Measurements from ENCODE around the gene QRFP.

QRFP gene

DNA sequence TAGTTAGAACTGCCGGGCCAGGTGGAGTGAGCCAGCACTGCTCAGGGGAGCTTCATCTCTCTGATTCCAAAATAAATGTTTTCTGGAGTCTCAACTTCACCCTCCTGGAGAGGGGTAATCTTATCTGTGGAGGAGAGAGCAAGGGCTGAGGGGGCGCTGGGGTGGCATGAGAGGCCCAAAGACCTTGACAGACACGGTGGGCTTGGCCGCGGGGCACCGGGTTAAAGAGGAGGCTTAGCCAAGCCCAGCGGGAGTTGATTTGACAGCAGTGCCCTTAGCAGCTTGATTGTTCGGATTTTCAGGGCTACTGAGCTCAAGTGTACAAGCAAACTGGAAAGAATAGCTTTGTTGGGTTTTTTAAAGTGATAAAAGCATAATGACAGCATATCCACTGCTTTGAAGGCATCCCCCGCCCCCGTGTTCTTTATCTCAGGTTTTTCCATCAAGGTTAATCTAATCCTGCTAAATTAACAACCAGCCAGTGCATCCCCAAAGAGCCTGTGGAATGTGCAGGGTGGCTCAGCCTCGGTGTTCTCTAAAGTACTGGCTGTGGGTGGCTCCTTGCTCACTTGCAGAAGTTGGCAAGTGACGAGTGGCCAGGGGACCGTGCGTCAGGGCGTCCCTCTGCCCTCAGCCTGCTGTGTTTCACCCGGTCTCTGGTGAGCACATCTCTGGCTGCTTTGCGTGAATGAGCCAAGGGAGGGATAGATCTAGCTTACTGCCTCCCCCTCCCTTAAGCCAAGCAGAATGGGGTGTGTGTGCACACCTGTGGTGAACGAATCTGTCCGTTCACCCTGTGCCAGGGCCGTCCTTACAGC, 5.5 kb downstream of the QRFP start:
- no peak for DNase-seq (ENCODE audit: low read depth, low spot score)

DNA sequence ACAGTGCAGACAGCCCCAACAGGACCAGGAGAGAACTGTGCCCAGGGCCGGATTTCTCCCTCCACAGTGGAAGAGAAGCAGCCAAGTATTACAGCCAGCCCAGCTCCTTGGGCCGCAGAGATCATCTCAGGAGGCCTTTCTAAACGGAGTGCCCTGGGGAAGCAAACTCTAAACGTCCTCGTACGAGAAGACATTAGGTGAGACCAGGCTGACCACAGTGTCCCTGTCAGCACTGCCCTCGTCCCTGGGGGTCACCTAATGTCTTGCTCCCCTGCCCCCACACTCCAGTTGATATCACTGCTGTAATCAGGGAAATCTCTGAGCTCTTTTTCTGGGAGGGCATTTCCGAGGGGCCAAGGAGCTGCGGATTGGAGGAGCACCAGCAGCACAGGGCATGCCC, 6.5 kb downstream of the QRFP start:
- no peak for DNase-seq (ENCODE audit: low read depth, low spot score)

DNA sequence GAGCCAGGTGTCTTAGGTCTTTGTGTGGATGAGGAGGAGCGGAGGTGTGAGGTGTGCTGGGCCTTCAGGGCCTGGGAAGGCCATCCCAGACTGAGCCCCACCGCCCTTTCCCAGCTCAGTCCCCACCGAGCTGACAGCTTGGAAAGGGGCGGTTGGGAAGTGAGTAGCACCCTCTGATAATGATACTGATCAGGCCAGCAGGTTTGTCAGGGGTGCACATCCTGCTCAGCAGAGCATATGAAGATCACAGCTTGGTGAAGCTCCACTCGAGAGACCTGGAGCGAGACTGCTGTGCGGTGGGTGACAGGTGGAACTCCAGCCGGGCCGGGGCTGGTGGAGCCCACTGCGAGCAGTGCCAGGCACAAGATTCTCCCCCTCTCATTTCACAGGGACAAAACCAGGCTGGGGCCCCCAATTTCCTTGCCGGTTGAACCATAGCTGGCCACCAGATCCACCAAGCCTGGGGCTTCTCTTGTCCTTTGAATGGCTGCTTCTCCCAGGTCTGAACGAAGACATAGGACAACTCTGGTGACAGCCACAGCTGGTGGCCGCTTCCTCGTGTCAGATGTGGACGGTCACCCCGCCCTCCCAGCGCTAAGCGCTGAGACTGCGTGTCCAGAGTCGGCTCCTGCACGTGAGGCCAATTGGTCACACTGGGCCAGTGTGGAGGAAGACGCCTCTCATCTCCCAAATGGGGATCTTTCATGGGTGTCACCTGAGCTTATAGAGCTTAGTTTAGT, 8.3 kb downstream of the QRFP start:
- DNase-seq (ENCODE audit: low read depth, low spot score), result no peak

DNA sequence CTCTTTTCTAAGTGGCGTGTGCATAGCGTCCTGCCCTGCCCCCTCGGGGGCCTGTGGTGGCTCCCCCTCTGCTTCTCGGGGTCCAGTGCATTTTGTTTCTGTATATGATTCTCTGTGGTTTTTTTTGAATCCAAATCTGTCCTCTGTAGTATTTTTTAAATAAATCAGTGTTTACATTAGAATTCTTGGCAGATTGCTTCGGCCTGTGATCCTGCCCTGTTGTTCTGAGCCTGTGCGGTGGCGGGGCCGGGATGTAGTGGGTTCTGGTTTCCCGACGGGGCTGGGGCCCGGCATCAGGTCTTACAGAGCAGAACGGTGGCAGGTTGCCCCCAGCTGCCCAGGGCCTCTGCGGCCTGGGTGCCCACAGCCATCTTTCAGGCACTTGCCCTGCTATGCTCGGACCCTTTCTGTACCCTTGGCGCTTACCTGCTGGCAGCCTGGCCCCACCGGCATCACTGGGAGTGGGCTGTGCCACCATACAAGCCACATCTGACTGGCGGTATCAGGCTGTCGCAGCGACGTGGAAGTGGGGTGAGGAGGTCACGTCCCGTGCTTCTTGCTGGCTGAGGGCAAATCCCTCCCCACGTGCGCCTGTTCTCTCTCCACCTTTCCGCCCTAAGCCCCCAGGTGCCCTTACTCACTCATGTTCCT, 9.0 kb downstream of the QRFP start:
- DNase-seq (ENCODE audit: low read depth, low spot score), result no peak

DNA sequence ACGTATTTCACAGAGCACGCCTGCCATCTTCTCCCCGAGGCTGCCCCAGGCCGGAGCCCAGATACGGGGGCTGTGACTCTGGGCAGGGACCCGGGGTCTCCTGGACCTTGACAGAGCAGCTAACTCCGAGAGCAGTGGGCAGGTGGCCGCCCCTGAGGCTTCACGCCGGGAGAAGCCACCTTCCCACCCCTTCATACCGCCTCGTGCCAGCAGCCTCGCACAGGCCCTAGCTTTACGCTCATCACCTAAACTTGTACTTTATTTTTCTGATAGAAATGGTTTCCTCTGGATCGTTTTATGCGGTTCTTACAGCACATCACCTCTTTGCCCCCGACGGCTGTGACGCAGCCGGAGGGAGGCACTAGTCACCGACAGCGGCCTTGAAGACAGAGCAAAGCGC, 9.6 kb downstream of the QRFP start:
- DNase-seq (ENCODE audit: low read depth, low spot score), result no peak

DNA sequence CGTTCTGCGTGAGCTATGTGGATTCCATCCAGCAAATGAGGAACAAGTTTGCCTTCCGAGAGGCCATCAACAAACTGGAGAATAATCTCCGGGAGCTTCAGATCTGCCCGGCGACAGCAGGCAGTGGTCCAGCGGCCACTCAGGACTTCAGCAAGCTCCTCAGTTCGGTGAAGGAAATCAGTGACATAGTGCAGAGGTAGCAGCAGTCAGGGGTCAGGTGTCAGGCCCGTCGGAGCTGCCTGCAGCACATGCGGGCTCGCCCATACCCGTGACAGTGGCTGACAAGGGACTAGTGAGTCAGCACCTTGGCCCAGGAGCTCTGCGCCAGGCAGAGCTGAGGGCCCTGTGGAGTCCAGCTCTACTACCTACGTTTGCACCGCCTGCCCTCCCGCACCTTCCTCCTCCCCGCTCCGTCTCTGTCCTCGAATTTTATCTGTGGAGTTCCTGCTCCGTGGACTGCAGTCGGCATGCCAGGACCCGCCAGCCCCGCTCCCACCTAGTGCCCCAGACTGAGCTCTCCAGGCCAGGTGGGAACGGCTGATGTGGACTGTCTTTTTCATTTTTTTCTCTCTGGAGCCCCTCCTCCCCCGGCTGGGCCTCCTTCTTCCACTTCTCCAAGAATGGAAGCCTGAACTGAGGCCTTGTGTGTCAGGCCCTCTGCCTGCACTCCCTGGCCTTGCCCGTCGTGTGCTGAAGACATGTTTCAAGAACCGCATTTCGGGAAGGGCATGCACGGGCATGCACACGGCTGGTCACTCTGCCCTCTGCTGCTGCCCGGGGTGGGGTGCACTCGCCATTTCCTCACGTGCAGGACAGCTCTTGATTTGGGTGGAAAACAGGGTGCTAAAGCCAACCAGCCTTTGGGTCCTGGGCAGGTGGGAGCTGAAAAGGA, 10.9 kb downstream of the QRFP start:
- no peak for DNase-seq (ENCODE audit: low read depth, low spot score)

DNA sequence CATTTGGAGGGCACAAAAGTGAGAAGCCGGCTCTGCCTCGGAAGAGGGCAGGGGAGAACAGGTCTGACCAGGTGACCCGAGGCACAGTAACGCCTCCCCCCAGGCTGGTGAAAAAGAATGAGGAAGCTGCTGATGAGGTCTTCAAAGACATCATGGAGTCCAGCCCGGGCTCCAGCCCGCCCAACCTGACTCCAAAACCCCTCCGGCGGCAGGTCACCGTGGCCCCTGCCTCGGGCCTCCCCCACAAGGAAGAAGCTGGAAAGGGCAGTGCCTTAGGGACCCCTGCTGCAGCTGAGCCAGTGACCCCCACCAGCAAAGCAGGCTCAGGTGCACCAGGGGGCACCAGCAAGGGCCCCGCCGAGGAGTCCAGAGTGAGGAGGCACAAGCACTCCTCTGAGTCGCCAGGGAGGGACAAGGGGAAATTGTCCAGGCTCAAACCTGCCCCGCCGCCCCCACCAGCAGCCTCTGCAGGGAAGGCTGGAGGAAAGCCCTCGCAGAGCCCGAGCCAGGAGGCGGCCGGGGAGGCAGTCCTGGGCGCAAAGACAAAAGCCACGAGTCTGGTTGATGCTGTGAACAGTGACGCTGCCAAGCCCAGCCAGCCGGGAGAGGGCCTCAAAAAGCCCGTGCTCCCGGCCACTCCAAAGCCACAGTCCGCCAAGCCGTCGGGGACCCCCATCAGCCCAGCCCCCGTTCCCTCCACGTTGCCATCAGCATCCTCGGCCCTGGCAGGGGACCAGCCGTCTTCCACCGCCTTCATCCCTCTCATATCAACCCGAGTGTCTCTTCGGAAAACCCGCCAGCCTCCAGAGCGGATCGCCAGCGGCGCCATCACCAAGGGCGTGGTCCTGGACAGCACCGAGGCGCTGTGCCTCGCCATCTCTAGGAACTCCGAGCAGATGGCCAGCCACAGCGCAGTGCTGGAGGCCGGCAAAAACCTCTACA, 11.8 kb downstream of the QRFP start:
- no peak for DNase-seq (ENCODE audit: low read depth, low spot score)

DNA sequence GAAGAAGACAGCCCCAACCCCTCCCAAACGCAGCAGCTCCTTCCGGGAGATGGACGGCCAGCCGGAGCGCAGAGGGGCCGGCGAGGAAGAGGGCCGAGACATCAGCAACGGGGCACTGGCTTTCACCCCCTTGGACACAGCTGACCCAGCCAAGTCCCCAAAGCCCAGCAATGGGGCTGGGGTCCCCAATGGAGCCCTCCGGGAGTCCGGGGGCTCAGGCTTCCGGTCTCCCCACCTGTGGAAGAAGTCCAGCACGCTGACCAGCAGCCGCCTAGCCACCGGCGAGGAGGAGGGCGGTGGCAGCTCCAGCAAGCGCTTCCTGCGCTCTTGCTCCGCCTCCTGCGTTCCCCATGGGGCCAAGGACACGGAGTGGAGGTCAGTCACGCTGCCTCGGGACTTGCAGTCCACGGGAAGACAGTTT, 12.5 kb downstream of the QRFP start:
- DNase-seq (ENCODE audit: low read depth, low spot score), result no peak

DNA sequence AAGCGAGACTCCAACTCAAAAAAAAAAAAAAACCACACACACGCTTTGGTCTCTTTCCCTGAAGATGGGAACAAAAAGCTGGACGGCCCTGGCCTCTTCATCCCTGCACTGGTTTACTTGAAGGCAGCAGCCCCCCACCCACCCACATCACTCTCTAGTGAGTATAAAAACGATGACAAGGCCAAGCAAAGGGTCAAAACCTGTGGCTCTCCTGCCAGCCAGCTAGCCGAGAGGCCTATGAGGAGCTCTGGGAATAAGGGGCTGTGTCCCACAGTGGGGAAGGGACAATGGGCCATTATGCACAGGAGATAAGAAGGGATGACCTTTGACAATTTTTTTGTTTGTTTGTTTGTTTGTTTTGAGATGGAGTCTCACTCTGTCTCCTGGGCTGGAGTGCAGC, 13.1 kb downstream of the QRFP start:
- DNase-seq (ENCODE audit: low read depth, low spot score), result no peak

DNA sequence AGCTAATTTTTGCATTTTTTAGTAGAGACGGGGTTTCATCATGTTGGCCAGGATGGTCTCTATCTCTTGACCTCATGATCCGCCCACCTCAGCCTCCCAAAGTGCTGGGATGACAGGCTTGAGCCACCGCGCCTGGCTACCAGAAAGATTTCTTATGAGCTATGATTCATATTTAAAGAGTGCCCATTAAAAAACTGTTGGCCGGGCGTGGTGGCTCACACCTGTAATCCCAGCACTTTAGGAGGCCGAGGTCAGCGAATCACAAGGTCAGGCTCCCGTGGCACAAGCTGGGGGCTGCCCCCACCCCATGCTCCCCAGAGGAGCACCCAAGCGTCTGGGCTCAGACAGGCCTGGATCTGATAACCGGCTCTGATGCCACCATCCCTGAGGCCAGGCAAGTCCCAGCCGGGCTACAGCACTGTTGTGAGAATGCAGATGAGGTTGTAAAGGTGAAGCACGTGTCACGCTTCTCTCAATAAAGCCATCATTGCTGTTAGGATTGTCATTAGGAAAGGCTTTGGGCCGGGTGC, 13.9 kb downstream of the QRFP start:
- DNase-seq (ENCODE audit: low read depth, low spot score), result no peak

DNA sequence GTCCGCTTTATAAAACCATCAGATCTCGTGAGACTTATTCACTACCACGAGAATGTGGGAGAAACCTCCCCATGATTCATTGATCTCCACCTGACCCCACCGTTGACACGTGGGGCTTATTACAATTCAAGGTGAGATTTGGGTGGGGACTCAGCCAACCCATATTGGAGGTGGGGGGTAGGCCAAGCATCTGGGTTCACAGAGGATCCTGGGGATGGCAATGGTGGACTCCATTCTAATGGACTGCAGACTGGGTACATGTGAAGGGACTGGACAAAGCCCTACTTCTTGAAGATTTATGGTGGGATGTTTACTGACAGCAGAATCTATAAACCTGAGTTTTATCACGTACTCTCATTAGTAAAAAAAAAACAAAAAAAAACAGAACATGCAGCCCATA, 15.1 kb downstream of the QRFP start:
- DNase-seq (ENCODE audit: low read depth, low spot score), result no peak

DNA sequence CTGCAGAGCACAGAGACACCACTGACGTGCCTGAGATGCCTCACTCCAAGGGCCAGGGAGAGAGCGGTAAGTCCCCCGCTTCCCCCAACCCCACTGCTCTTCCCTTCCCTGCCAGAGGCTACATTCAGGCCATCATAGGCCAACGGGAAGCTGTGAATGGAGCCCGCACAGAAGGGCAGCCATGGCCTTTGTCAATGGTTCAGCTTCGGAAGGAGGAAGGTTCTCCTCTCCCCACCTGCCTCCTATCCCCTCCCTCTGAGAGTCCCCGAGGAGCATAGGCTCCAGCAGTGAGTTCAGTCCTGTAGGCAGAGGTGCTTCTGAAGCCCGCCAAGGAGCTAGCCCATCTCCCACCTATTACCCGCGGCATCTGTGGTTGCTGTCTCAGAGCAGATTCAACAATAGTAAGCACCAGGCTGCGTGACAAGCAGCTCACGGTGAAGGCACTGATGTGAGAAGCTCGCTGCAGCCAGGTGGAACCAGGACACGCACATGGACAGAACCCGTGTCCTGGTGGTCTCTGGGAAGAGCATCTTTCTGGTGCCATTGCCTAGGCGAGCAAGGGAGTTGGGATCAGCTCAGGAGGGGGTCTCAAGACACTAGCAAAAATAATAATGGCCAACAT, 15.9 kb downstream of the QRFP start:
- DNase-seq (ENCODE audit: low read depth, low spot score), result no peak

DNA sequence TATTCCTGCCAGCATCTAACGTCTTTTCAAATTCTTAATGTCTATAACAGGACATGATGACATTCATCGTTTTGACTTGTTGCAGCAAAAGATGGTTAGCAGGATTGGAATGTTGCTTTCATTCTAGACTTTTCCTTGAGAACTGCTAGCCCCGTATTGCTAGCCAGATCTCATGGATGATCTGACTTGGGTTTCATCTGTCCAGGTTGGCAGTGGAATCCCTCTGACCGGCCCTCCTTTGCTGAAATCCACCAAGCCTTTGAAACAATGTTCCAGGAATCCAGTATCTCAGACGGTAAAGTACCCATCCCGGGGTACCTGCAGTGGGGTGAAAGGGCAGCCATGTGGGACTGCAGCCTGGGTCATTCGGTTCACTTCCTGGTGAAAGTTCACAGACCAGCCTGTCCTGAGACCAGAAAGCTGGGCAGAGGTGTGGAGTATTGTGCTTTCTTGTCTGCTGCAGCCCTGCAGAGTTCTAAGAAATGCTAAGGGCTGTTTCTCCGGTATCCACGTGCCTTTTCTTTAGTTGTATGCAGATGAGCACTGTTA, 16.7 kb downstream of the QRFP start:
- DNase-seq (ENCODE audit: low read depth, low spot score), result no peak

DNA sequence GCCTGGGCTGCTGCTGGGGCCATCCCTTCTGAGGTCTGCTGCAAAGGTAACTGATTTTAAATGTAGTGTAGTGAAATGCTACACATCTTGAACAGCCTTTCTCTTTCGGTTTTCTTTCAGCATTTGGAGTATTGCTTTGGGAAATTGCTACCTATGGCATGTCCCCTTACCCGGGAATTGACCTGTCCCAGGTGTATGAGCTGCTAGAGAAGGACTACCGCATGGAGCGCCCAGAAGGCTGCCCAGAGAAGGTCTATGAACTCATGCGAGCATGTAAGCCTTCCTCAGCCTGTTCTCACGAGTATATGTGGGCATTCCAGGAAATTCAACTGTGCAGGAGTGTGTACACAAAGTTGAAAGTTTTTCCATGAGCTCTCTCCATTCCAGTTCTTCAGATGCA, 18.3 kb downstream of the QRFP start:
- no peak for DNase-seq (ENCODE audit: low read depth, low spot score)

DNA sequence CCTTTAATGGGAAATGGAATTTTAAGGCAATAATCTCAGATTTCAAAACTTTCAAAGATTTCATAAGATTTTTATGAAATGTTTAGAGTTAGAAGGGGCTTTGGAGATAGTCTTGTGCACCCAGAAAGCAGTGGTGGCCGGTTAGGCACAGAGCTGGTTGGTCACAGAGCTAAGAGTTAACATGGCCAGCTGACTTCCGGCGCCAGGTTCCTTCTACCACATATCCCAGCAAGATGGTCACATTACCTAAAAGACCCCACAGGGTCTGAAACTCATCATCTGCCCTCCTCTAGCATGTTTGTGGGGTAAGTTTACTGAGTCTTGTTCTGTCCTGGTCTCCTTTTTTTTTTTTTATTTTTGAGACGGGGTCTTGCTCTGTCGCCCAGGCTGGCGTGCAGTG, 19.3 kb downstream of the QRFP start:
- DNase-seq (ENCODE audit: low read depth, low spot score), result no peak

DNA sequence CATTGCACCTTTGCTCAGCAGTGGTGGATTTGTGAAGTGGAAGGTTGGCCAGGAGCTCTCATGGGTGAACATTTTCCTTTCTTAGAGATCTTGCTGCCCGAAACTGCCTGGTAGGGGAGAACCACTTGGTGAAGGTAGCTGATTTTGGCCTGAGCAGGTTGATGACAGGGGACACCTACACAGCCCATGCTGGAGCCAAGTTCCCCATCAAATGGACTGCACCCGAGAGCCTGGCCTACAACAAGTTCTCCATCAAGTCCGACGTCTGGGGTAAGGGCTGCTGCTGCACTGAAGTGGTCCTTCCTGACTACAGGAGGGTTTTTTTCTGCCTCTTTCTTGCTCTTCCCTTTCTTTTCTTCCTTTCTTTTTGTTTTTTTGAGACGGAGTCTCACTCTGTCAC, 21.8 kb downstream of the QRFP start:
- DNase-seq (ENCODE audit: low read depth, low spot score), result no peak

DNA sequence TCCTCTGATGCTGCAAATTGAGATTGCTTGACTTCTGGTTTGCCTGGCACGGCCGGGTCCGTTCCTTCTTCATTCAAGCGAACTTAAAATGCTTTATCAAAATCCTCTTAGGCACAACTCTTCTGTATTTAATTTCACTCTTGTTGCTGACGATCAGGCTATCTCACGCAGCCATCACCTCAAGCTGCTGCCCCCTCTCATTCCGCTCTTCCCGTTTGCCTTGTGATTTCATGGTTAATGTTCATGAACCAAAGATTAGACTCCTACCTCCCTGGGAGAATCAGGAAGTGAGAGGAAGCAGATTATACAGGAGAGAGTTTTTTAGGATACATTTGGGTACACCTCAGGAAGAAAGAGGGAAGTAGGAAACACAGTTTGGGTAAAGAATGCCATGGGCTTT, 22.6 kb downstream of the QRFP start:
- DNase-seq (ENCODE audit: low read depth, low spot score), result no peak

DNA sequence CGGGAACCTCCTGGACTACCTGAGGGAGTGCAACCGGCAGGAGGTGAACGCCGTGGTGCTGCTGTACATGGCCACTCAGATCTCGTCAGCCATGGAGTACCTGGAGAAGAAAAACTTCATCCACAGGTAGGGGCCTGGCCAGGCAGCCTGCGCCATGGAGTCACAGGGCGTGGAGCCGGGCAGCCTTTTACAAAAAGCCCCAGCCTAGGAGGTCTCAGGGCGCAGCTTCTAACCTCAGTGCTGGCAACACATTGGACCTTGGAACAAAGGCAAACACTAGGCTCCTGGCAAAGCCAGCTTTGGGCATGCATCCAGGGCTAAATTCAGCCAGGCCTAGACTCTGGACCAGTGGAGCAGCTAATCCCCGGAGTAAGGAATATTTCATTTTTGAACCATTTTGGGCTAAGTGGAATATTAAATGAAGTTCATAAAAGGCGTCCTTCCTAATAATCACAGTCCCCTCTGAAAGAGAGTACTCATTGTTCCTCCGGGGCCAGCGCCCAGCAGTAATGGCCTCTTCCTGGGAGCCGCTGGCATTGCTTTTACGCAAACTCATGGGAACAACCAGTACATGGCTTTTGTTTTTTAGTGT, 23.6 kb downstream of the QRFP start:
- no peak for DNase-seq (ENCODE audit: low read depth, low spot score)

DNA sequence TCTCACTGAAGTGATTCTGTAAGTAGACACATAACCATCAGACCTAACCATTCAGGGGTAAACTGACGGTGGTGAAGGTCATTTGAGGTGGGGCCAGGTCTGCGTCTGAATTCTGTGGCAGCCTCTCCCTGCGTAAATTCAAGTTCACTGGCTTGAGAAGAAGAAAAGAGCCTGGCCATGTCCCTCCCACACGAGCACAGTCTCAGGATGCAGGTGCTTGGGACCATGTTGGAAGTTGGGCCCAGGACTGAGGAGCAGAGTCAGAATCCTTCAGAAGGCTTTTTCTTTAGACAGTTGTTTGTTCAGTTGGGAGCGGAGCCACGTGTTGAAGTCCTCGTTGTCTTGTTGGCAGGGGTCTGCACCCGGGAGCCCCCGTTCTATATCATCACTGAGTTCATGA, 24.1 kb downstream of the QRFP start:
- no peak for DNase-seq (ENCODE audit: low read depth, low spot score)
